H1 (cell line): Measurements from ENCODE around the gene SFMBT2. TPM values are rescaled to one million over a fixed set of nuclear protein-coding genes. Genes with fewer than 3 reads are reported as not detected.

Experiments used
- CTCF ChIA-PET: fragments of 300-600 bp; sonication (Branson Sonifier 250); formaldehyde crosslinking; loops from one replicate; lab custom pipeline; 2021; ENCODE audit not compliant: partially characterized antibody; lab: Charles Lee
- POLR2A ChIA-PET: fragments of 300-600 bp; sonication (Branson Sonifier 250); formaldehyde crosslinking; loops from one replicate; lab custom pipeline; 2021; ENCODE audit warnings: inconsistent platforms; ENCODE audit not compliant: partially characterized antibody; lab: Charles Lee
- DNase-seq, 2 experiments: peaks; one replicate each; pipeline versions ENCODE4 v3.0.0 to v3.0.0-alpha.2; 2010 to 2022; ENCODE audit warnings: low spot score in 2 of 2, low read depth in 1 of 2, mixed read lengths in 1 of 2
- FAIRE-seq: peaks from 2 replicates; lab custom pipeline; 2011; peaks lifted over from hg19 to GRCh38; lab: Jason Lieb, UNC
- H2AFZ ChIP-seq: 2 replicates; pipeline ENCODE4 v1.8.1; 2012; ENCODE audit warnings: low read length, inconsistent platforms
- H2AK5ac ChIP-seq: 2 replicates; pipeline ENCODE4 v1.6.1; 2013; ENCODE audit warnings: low read depth, low read length
- H2BK120ac ChIP-seq: replicated peaks from 2 replicates; pipeline ENCODE3; 2013; ENCODE audit warnings: low read depth, low read length, inconsistent platforms
- H2BK12ac ChIP-seq: 2 replicates; pipeline ENCODE4 v1.6.1; 2013; ENCODE audit warnings: low read depth, low read length
- H2BK15ac ChIP-seq: 2 replicates; pipeline ENCODE4 v1.6.1; 2013; ENCODE audit warnings: low read length
- H2BK20ac ChIP-seq: 2 replicates; pipeline ENCODE4 v1.6.1; 2013; ENCODE audit warnings: low read length
- H2BK5ac ChIP-seq: 2 replicates; pipeline ENCODE4 v1.6.1; 2013; ENCODE audit warnings: low read depth, low read length
- H3K14ac ChIP-seq: 2 replicates; pipeline ENCODE4 v1.6.1; 2013; ENCODE audit warnings: inconsistent platforms; ENCODE audit not compliant: insufficient read length
- H3K18ac ChIP-seq: 2 replicates; pipeline ENCODE4 v1.6.1; 2013; ENCODE audit warnings: low read length; ENCODE audit errors: extremely low read depth
- H3K23ac ChIP-seq: 2 replicates; pipeline ENCODE4 v1.6.1; 2013; ENCODE audit warnings: inconsistent platforms; ENCODE audit not compliant: insufficient read length
- H3K23me2 ChIP-seq: 2 replicates; pipeline ENCODE4 v1.6.1; 2013; ENCODE audit warnings: low read depth, low read length
- H3K27ac ChIP-seq: 2 replicates; pipeline ENCODE4 v1.6.1; 2011; ENCODE audit warnings: low read depth, low read length, inconsistent platforms
- H3K27me3 ChIP-seq, 4 experiments: replicated peaks in 1 of 4; 1 replicate in 1 of 4; 2 replicates in 3 of 4; pipeline versions ENCODE4 v1.6.1 to v1.8.1; 2011 to 2013; ENCODE audit warnings: low read length in 3 of 4, mild to moderate bottlenecking in 3 of 4, inconsistent platforms in 2 of 4, mixed read lengths in 2 of 4, moderate library complexity in 1 of 4; ENCODE audit not compliant: control insufficient read depth in 3 of 4, insufficient read depth in 3 of 4; ENCODE audit errors: extremely low read depth in 1 of 4
- H3K36me3 ChIP-seq, 4 experiments: 2 replicates each; pipeline versions ENCODE4 v1.6.1 to v1.8.1; 2011 to 2013; ENCODE audit warnings: mild to moderate bottlenecking in 4 of 4, low read length in 3 of 4, moderate library complexity in 2 of 4, control low read depth in 1 of 4, inconsistent platforms in 1 of 4; ENCODE audit not compliant: insufficient read depth in 4 of 4, control insufficient read depth in 2 of 4
- H3K4ac ChIP-seq: replicated peaks from 2 replicates; pipeline ENCODE3; 2013; ENCODE audit warnings: low read length, low read depth, mixed read lengths, inconsistent platforms; ENCODE audit not compliant: insufficient read length
- H3K4me1 ChIP-seq, 4 experiments: replicated peaks in 1 of 4; 1 replicate in 1 of 4; 2 replicates in 3 of 4; pipeline versions ENCODE4 v1.6.1 to v1.8.1; 2011 to 2013; ENCODE audit warnings: low read length in 3 of 4, inconsistent platforms in 2 of 4, mixed read lengths in 1 of 4; ENCODE audit not compliant: insufficient read depth in 4 of 4, control insufficient read depth in 3 of 4
- H3K4me2 ChIP-seq, 2 experiments: 2 replicates each; pipeline versions ENCODE4 v1.6.1 to v1.8.1; 2011 to 2013; ENCODE audit warnings: low read depth in 2 of 2, low read length in 2 of 2, control low read depth in 1 of 2, inconsistent platforms in 1 of 2, mild to moderate bottlenecking in 1 of 2; ENCODE audit not compliant: insufficient read depth in 1 of 2
- H3K4me3 ChIP-seq, 4 experiments: fragments of 200-600, 300-600 bp in 1 of 4; sonication (generic), shearing (Covaris generic), sonication (Bioruptor Twin) in 1 of 4; 2 replicates each; pipeline versions ENCODE4 v1.5.1 to v1.8.1; 2011 to 2016; ENCODE audit warnings: low read length in 4 of 4, low read depth in 3 of 4, control low read depth in 2 of 4, inconsistent platforms in 2 of 4, mild to moderate bottlenecking in 2 of 4, mixed read lengths in 1 of 4, moderate library complexity in 1 of 4; ENCODE audit not compliant: insufficient read depth in 2 of 4; ENCODE audit errors: extremely low read depth in 1 of 4
- H3K56ac ChIP-seq: replicated peaks from 2 replicates; pipeline ENCODE3; 2013; ENCODE audit warnings: low read depth, mild to moderate bottlenecking, mixed read lengths, low read length, inconsistent platforms; ENCODE audit not compliant: insufficient read length
- H3K79me1 ChIP-seq: 2 replicates; pipeline ENCODE4 v1.6.1; 2013; ENCODE audit warnings: low read depth, low read length, control low read depth
- H3K79me2 ChIP-seq, 2 experiments: 2 replicates each; pipeline versions ENCODE4 v1.6.1 to v1.8.1; 2012 to 2013; ENCODE audit warnings: low read length in 2 of 2, mild to moderate bottlenecking in 2 of 2, inconsistent platforms in 1 of 2; ENCODE audit not compliant: insufficient read depth in 2 of 2, control insufficient read depth in 1 of 2
- H3K9ac ChIP-seq, 4 experiments: replicated peaks in 1 of 4; 1 replicate in 1 of 4; 2 replicates in 3 of 4; pipeline versions ENCODE4 v1.6.1 to v1.8.1; 2011 to 2013; ENCODE audit warnings: low read depth in 3 of 4, low read length in 3 of 4, control low read depth in 2 of 4, mild to moderate bottlenecking in 2 of 4, moderate library complexity in 2 of 4, inconsistent platforms in 1 of 4; ENCODE audit errors: extremely low read depth in 1 of 4
- H3K9me3 ChIP-seq, 2 experiments: 2 replicates each; pipeline versions ENCODE4 v1.6.1 to v1.8.1; 2012 to 2013; ENCODE audit warnings: mild to moderate bottlenecking in 2 of 2, moderate library complexity in 2 of 2, control low read depth in 1 of 2, inconsistent platforms in 1 of 2, low read depth in 1 of 2, low read length in 1 of 2, mixed read lengths in 1 of 2; ENCODE audit not compliant: insufficient read depth in 2 of 2
- H4K20me1 ChIP-seq, 2 experiments: replicated peaks in 1 of 2; 2 replicates each; pipeline versions ENCODE3 to v1.8.1; 2011 to 2013; ENCODE audit warnings: inconsistent platforms in 2 of 2, low read length in 2 of 2, mild to moderate bottlenecking in 1 of 2; ENCODE audit not compliant: insufficient read depth in 2 of 2, control insufficient read depth in 1 of 2
- H4K5ac ChIP-seq: 2 replicates; pipeline ENCODE4 v1.6.1; 2013; ENCODE audit warnings: low read length, low read depth, mixed read lengths, inconsistent platforms; ENCODE audit not compliant: insufficient read length
- H4K8ac ChIP-seq: 2 replicates; pipeline ENCODE4 v1.8.0; 2013; ENCODE audit warnings: mild to moderate bottlenecking, moderate library complexity, low read length, inconsistent platforms; ENCODE audit not compliant: insufficient read depth; ENCODE audit errors: extremely low read depth
- H4K91ac ChIP-seq: replicated peaks from 2 replicates; pipeline ENCODE3; 2013; ENCODE audit warnings: low read length, mixed read lengths, inconsistent platforms; ENCODE audit not compliant: insufficient read length
- CHD1 ChIP-seq: IDR thresholded peaks from 2 replicates; pipeline ENCODE4 v1.6.1; 2012; ENCODE audit warnings: low read depth, low read length, improper control_type of control experiment
- CHD2 ChIP-seq: IDR thresholded peaks from 2 replicates; pipeline ENCODE4 v1.6.1; 2012; ENCODE audit warnings: low read length, improper control_type of control experiment
- CTBP2 ChIP-seq: IDR thresholded peaks from 2 replicates; pipeline ENCODE4 v1.7.0; 2011; ENCODE audit warnings: borderline replicate concordance, mild to moderate bottlenecking, moderate library complexity, mixed read lengths, low read length; ENCODE audit not compliant: insufficient read depth, insufficient read length
- EP300 ChIP-seq, 2 experiments: IDR thresholded peaks; 1 replicate in 1 of 2; 2 replicates in 1 of 2; pipeline ENCODE4 v1.6.1; 2011 to 2012; ENCODE audit warnings: low read depth in 2 of 2, low read length in 2 of 2, mild to moderate bottlenecking in 2 of 2, borderline replicate concordance in 1 of 2, inconsistent platforms in 1 of 2, moderate library complexity in 1 of 2
- GTF2F1 ChIP-seq: IDR thresholded peaks from 2 replicates; pipeline ENCODE4 v1.6.1; 2012; ENCODE audit warnings: low read depth, low read length, improper control_type of control experiment, borderline replicate concordance
- POU5F1 ChIP-seq: IDR thresholded peaks from 2 replicates; pipeline ENCODE4 v1.6.1; 2011; ENCODE audit warnings: low read depth, mild to moderate bottlenecking, low read length, moderate library complexity
- SIRT6 ChIP-seq: IDR thresholded peaks from one replicate; pipeline ENCODE4 v1.7.1; 2012; ENCODE audit warnings: low read length, inconsistent platforms
- SIX5 ChIP-seq: IDR thresholded peaks from 2 replicates; pipeline ENCODE4 v1.6.1; 2011; ENCODE audit warnings: mild to moderate bottlenecking, low read depth, low read length
- WGBS, 2 experiments: shearing (Covaris generic) in 1 of 2; methylation state at CpG; one replicate each; pipeline versions ENCODE4 v1.1.6 to v1.1.7; 2013 to 2015; ENCODE audit warnings: low lambda C conversion rate in 2 of 2, mixed read lengths in 2 of 2, inconsistent platforms in 1 of 2, low coverage in 1 of 2, missing lambda C conversion rate in 1 of 2; ENCODE audit not compliant: insufficient replicate concordance in 2 of 2, insufficient coverage in 1 of 2, insufficient read length in 1 of 2; ENCODE audit errors: extremely low coverage in 1 of 2, missing lambda C conversion rate in 1 of 2; 5-methylcytosine and 5-hydroxymethylcytosine counted together
- polyA plus RNA-seq, 7 experiments: library from polyadenylated mRNA; depleted of rRNA in 3 of 7; stranded (reverse) in 5 of 7; unstranded in 2 of 7; fragments of >200 nt in 5 of 7; fragments of 200-250 nt in 2 of 7; gene quantifications; 1 replicate in 5 of 7; 2 replicates in 1 of 7; 4 replicates in 1 of 7; pipeline versions ENCODE4 v1.2.1 to v1.2.3, GENCODE V29; 2011 to 2013; ENCODE audit warnings: missing spikeins in 2 of 7, mixed read lengths in 2 of 7
- total RNA-seq: library from RNA; stranded (reverse); fragmentation: NEBNext Ultra II Directional; extraction: Animal tissue kit (Norgen Biotek cat#: 25700); gene quantifications from 2 replicates; pipeline ENCODE4 v1.2.1, GENCODE V29; 2021

Gene SFMBT2
- total and polyA plus RNA-seq, 2 of the 8 experiments (the other 6 are each of a cell fraction or from before 2014, with no cell fraction given): 2.9 to 11.0 TPM

DNA sequence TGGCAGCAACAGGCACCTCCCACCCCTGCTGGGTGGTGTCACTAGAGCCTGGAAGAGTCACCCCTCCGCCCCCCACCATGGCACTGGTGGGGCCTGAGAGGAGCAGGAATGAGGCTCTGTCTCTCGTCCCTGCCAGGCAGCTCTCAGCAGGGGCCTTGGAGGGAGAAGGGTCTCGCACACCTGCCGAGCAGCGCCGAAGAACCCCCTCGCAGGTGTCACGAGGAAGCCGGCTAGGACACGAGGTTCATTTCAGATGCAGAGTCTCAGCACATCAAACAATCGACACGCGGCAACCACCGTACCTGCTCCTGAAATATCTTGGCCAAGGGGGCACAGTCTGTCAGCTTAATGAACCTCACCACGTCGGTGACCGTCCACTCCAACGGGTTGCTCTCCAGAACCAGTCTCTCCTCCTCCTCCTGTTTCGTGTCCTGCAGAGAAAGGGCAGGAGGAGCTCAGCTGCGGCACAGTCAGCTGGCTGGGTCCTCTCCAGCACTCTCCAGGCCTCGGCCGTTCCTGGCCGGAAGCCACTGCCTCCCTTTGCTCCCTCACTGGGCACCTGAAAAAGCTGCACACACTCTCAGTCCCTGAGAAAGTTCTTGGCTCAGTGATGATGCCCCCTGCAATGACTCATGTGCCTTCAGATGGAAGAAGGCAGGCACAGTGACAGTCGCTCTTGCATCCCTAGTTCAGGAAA lies 240.1 kb downstream of the SFMBT2 start:
- Histone ChIP-seq H2BK12ac (no peak overlapping the region), H4K5ac (no peak overlapping the region), H2BK120ac (no peak overlapping the region), H3K27ac (no peak overlapping the region), H4K91ac (no peak overlapping the region), H3K18ac (no peak overlapping the region), H2AFZ (no peak overlapping the region), H3K14ac (no peak overlapping the region), H3K4me1 (no peaks in the 10 kb centered on the region), H4K20me1 (no peaks in the 10 kb centered on the region), H2BK20ac (no peak overlapping the region), H3K4ac (no peak overlapping the region), H3K4me3 (no peak overlapping the region), H3K79me2 (no peaks in the 10 kb centered on the region), H2AK5ac (no peak overlapping the region), H2BK5ac (no peak overlapping the region), H3K4me2 (no peak overlapping the region), H2BK15ac (no peak overlapping the region), H3K23me2 (no peaks in the 10 kb centered on the region), H3K23ac (no peak overlapping the region), H3K56ac (no peak overlapping the region), H3K9me3 (peaks cover 0 to 8% of the 10 kb centered on the region in 2 experiments; a peak in 2 of 4 replicates), H4K8ac (no peak overlapping the region), H3K36me3 (peaks cover 2 to 13% (median 8%) of the 10 kb centered on the region in 4 experiments; a peak in 6 of 8 replicates), H3K27me3 (no peaks in the 10 kb centered on the region), H3K9ac (no peak overlapping the region), H3K79me1 (no peaks in the 10 kb centered on the region)
- no peak for DNase-seq
- no peak for FAIRE-seq
- 91% methylated on average over 22 of the region's 24 CpGs; no CpG with 5 or more reads in 1 of the 2 experiments for WGBS, 2 experiments
- POLR2A ChIA-PET: no interaction called here
- CTCF ChIA-PET: interaction anchor here (1.4 kb wide), 1 partner anchor 41 kb away, joined by 3 read pairs; no protein-coding TSS in a partner anchor
- TF ChIP-seq GTF2F1 (no peak), SIRT6 (no peak), CHD1 (no peak), SIX5 (no peak), POU5F1 (no peak), CTBP2 (no peak), EP300 (IDR thresholded peaks at IDR 0.05; ENCODE audit: borderline replicate concordance in 1 of 2, low read depth in 2 of 2, low read length in 2 of 2) (no peak), CHD2 (no peak)
